Gastrocnemius medialis (tissue), 4 donors: ENCODE data around the gene C1orf116. TPM values are rescaled to one million over a fixed set of nuclear protein-coding genes. Genes with fewer than 3 reads are reported as not detected.

ENCODE experiments used
- ATAC-seq, 2 donors: fragments of 150-250 bp; one replicate each; pipeline ENCODE4 v1.9.1; 2016
- DNase-seq, 2 donors: peaks; one replicate each; pipeline ENCODE4 v3.0.0-alpha.2; 2019
- H3K27ac ChIP-seq, 4 donors: fragments of 200-600 bp; sonication (generic); 1 replicate in 1 of 4; 2 replicates in 3 of 4; pipeline ENCODE4 v1.5.1; 2016 to 2018; ENCODE audit warnings: mild to moderate bottlenecking in 2 of 4, moderate library complexity in 1 of 4
- H3K27me3 ChIP-seq, 3 donors: fragments of 200-600 bp; sonication (generic) in 2 of 3; 1 replicate in 1 of 3; 2 replicates in 2 of 3; pipeline versions ENCODE4 v1.5.1 to v1.6.0; 2016 to 2019; ENCODE audit warnings: mild to moderate bottlenecking in 1 of 3, moderate library complexity in 1 of 3
- H3K36me3 ChIP-seq, 2 donors: fragments of 200-600 bp; sonication (generic) in 1 of 2; one replicate each; pipeline ENCODE4 v1.5.1; 2017 to 2018
- H3K4me1 ChIP-seq, 2 donors: fragments of 200-600 bp; sonication (generic) in 1 of 2; one replicate each; pipeline ENCODE4 v1.5.1; 2016 to 2017; ENCODE audit warnings: mild to moderate bottlenecking in 2 of 2
- H3K4me3 ChIP-seq, 4 donors: fragments of 200-600 bp; sonication (generic) in 3 of 4; 1 replicate in 1 of 4; 2 replicates in 3 of 4; pipeline ENCODE4 v1.5.1; 2016 to 2019; ENCODE audit warnings: mild to moderate bottlenecking in 2 of 4
- H3K9me3 ChIP-seq, 3 donors: fragments of 200-600 bp; sonication (generic) in 2 of 3; 1 replicate in 1 of 3; 2 replicates in 2 of 3; pipeline ENCODE4 v1.5.1; 2016 to 2019
- CTCF ChIP-seq, 5 experiments: fragments of 450-650 bp in 3 of 5; fragments of 200-600 bp in 2 of 5; sonication (generic) in 2 of 5; IDR thresholded peaks in 4 of 5; conservative IDR thresholded peaks in 1 of 5; 1 replicate in 4 of 5; 2 replicates in 1 of 5; pipeline ENCODE4 v1.5.1; 2016 to 2019; ENCODE audit warnings: antibody characterized with exemption in 5 of 5, mild to moderate bottlenecking in 3 of 5, moderate library complexity in 3 of 5
- POLR2A ChIP-seq, 2 donors: fragments of 450-650 bp; IDR thresholded peaks; one replicate each; pipeline ENCODE4 v1.6.1; 2017; ENCODE audit warnings: antibody characterized with exemption in 2 of 2, mild to moderate bottlenecking in 2 of 2, moderate library complexity in 2 of 2
- in situ Hi-C, 4 donors: fragments of 200-750 bp; cut with MboI; loops; one replicate each; pipeline versions ENCODE4 v1.15.0 to v1.8.0; 2017; ENCODE audit warnings: low sequenced_read_pairs in 4 of 4
- intact Hi-C: fragments of 100-400 bp; cut with DNase I; formaldehyde crosslinking; loops from one replicate; pipeline ENCODE4 v1.15.1; 2023; ENCODE audit warnings: low total_unique reads
- total RNA-seq, 4 donors: library from RNA; depleted of rRNA; stranded (reverse); fragments of >200 nt; gene quantifications; one replicate each; pipeline versions ENCODE4 v1.1.0 to v1.2.3, GENCODE V29; 2016

The C1orf116 gene
- total RNA-seq, 4 donors from 2014 or later: 0.46 to 1.1 (median 0.65) TPM

- in situ Hi-C loops (no loop called here), intact Hi-C loops (no loop called here)
- Histone ChIP-seq H3K27ac (no peak overlapping the region), H3K9me3 (no peaks in the 10 kb centered on the region), H3K4me1 (no peaks in the 10 kb centered on the region), H3K36me3 (no peaks in the 10 kb centered on the region), H3K27me3 (no peaks in the 10 kb centered on the region), H3K4me3 (no peak overlapping the region)
- ATAC-seq (no peak), DNase-seq (no peak)
- no peak for TF ChIP-seq POLR2A (IDR thresholded peaks at IDR 0.05)
- TF ChIP-seq CTCF (IDR thresholded peaks at IDR 0.05 in 4 of 5, conservative IDR thresholded peaks at IDR 0.05 in 1 of 5): no peak
These were observed 61.4 kb downstream of the C1orf116 start for GRCh38 chr1:206971029-206971655.

- in situ Hi-C loops: no loop called here
- intact Hi-C loops: no loop called here
- Histone ChIP-seq H3K27ac (no peak within 1 kb of the TSS), H3K27me3 (no peaks in the 10 kb centered on the region), H3K9me3 (no peaks in the 10 kb centered on the region), H3K4me1 (no peaks in the 10 kb centered on the region), H3K36me3 (no peaks in the 10 kb centered on the region), H3K4me3 (no peak within 1 kb of the TSS)
- no peak for ATAC-seq
- TF ChIP-seq CTCF (IDR thresholded peaks at IDR 0.05 in 4 of 5, conservative IDR thresholded peaks at IDR 0.05 in 1 of 5) (no peak), POLR2A (IDR thresholded peaks at IDR 0.05) (no peak)
- no peak for DNase-seq
These were observed 62.1 kb downstream of the C1orf116 start, which contains the start of gene FCAMR for GRCh38 chr1:206970446-206970845. TSS of gene FCAMR (minus strand) at chr1:206970460. CDS start at chr1:206970125, 335 bp downstream.

- Histone ChIP-seq H3K4me1 (no peaks in the 10 kb centered on the region), H3K36me3 (no peaks in the 10 kb centered on the region), H3K9me3 (no peaks in the 10 kb centered on the region), H3K27ac (no peak overlapping the region), H3K4me3 (no peak overlapping the region), H3K27me3 (no peaks in the 10 kb centered on the region)
- no peak for ATAC-seq
- no peak for DNase-seq
- TF ChIP-seq POLR2A (IDR thresholded peaks at IDR 0.05): no peak
- no peak for TF ChIP-seq CTCF (IDR thresholded peaks at IDR 0.05 in 4 of 5, conservative IDR thresholded peaks at IDR 0.05 in 1 of 5)
- in situ Hi-C loops: no loop called here
- intact Hi-C loops: no loop called here
These were observed 63.5 kb downstream of the C1orf116 start for GRCh38 chr1:206969090-206969489.

Other genes with a start within 250 kb of the C1orf116 start
- gene IL20, start 167.1 kb downstream of the C1orf116 start, total RNA-seq: not detected
- not detected for gene IL24, start 135.3 kb downstream of the C1orf116 start, total RNA-seq
- 10 to 100 TPM in 1 of 4 donors, 1 to 10 TPM in 3; 2.1 to 10.2 (median 4.7) TPM for gene FCMR, start 110.8 kb downstream of the C1orf116 start, total RNA-seq
- gene PIGR, start 86.3 kb downstream of the C1orf116 start, total RNA-seq: 10 to 100 TPM in 1 of 4 donors, under 1 TPM in 2, not detected in 1; 0.10 to 28.4 (median 0.11) TPM
- gene FCAMR, start 62.3 kb downstream of the C1orf116 start, total RNA-seq: not detected
- 1 to 10 TPM; 3.0 to 6.7 (median 6.2) TPM for gene YOD1, start 18.5 kb upstream of the C1orf116 start, total RNA-seq
- gene PFKFB2, start 20.5 kb upstream of the C1orf116 start, total RNA-seq: 10 to 100 TPM; 35.5 to 40.3 (median 37.6) TPM
- gene C4BPB, start 56.1 kb upstream of the C1orf116 start, total RNA-seq: under 1 TPM in 2 of 4 donors, not detected in 2; 0.46 to 0.62 TPM
- 1 to 10 TPM in 1 of 4 donors, under 1 TPM in 1, not detected in 2; 0.81 to 2.8 TPM for gene C4BPA, start 71.5 kb upstream of the C1orf116 start, total RNA-seq